Measurements from ENCODE around the gene CDH1. TPM values are rescaled to one million over a fixed set of nuclear protein-coding genes. Genes with fewer than 3 reads are reported as not detected.

Gene CDH1
- total RNA-seq, 4 donors from 2014 or later, result 72.7 to 302 (median 160) TPM

DNA sequence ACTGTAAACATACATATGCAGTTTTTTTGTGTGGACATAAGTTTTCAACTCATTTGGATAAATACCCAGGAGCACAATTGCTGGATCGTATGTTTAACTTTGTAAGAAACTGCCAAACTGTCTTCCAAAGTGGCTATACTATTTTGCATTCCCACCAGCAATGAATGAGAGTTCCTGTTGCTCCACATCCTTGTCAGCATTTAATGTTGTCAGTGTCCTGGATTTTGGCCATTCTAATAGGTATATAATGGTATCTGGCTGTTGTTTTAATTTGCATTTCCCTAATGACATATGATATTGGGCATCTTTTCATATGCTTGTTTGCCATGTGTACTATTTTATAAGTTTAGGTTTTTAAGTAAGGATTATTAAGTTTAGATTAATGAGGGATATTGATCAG is 120.4 kb downstream of the CDH1 start:
- DNase-seq, result no peak
- H3K4me1 ChIP-seq, result peaks cover 0 to 9% (median 5%) of the 10 kb centered on the region in 3 donors
- no peaks in the 10 kb centered on the region for H3K27me3 ChIP-seq
- no peak overlapping the region for H3K27ac ChIP-seq
- WGBS, 2 donors, result 96 to 100% methylated on average over 1 of the region's 1 CpG
- H3K4me3 ChIP-seq, result no peak overlapping the region
- peaks cover 0 to 30% (median 5%) of the 10 kb centered on the region in 3 donors for H3K36me3 ChIP-seq
- intact Hi-C loops (cut with DNase I), result no loop called here
- H3K9me3 ChIP-seq, result no peaks in the 10 kb centered on the region
- TF ChIP-seq, protein P1, sequence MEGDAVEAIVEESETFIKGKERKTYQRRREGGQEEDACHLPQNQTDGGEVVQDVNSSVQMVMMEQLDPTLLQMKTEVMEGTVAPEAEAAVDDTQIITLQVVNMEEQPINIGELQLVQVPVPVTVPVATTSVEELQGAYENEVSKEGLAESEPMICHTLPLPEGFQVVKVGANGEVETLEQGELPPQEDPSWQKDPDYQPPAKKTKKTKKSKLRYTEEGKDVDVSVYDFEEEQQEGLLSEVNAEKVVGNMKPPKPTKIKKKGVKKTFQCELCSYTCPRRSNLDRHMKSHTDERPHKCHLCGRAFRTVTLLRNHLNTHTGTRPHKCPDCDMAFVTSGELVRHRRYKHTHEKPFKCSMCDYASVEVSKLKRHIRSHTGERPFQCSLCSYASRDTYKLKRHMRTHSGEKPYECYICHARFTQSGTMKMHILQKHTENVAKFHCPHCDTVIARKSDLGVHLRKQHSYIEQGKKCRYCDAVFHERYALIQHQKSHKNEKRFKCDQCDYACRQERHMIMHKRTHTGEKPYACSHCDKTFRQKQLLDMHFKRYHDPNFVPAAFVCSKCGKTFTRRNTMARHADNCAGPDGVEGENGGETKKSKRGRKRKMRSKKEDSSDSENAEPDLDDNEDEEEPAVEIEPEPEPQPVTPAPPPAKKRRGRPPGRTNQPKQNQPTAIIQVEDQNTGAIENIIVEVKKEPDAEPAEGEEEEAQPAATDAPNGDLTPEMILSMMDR (IDR thresholded peaks at IDR 0.05), result no peak
- no peak for TF ChIP-seq POLR2A (IDR thresholded peaks at IDR 0.05)

DNA sequence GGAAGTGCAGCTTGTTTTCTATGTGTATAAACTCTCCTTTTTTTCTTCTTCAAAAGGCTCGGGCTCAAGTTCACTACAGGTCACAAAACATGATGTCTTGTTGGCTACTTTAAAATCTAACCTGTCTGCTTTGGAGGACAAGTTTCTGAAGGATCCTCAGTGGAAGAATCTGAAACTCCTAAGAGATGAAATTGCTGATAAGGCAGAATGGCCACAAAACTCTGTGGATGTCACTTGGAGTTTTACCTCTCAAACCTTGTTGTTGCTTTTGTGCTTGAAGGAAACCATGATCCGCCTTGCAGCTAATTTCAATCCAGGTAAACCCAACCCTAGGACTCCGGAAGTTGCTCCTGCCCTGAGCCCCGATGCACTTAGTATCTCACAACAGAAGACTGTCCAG is 122.7 kb downstream of the CDH1 start:
- DNase-seq, result no peak
- intact Hi-C loops (cut with DNase I), result no loop called here
- H3K27ac ChIP-seq, result no peak overlapping the region

DNA sequence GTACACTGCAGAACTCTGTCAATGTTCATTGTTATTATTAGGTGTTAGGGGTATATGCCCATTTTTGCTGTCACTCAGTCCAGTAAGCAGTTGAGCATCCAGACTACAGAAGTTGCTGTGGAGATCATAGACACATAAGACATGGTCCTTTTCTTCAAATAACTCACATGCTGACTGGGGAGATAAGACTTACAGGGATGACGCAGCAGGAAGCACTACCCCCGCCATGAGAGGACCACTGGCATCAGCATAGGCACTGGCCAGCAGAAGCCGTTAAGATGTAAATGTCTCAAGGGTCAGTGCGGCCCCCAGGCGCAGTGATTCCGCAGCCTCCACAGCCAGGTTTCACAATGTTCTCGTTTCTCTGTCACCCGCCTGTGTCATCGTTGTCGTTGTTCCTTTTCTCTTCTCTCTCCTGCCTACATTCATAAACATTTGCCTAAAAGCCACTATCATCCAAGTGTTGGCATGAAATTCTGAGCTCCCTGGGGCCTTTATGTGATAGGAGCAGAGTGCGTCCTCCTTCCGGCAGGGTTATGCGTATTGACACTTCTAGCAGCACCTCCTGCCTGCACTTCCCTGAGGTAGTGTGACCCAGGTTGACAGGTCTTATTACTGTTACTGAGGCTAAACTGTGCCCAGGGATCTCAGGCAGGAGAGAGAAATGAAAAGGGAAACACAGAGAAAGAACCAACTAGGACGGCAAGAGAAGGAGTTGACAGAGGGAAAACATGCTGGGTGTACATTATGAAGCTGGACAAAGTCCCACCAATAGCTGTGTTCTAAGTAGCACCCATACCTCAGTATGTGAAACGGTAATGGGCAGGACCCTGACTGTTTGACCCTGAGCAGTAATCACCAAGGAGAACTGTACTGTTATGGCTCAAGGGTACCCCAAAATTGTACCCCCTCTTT is 124.1 kb downstream of the CDH1 start:
- Histone ChIP-seq H3K27me3 (no peaks in the 10 kb centered on the region), H3K27ac (no peak overlapping the region), H3K4me1 (peaks cover 0 to 3% (median 0%) of the 10 kb centered on the region in 3 donors), H3K36me3 (peaks cover 0 to 51% (median 5%) of the 10 kb centered on the region in 3 donors), H3K4me3 (no peak overlapping the region), H3K9me3 (no peaks in the 10 kb centered on the region)
- intact Hi-C loops (cut with DNase I), result no loop called here
- TF ChIP-seq, protein P1 (IDR thresholded peaks at IDR 0.05), result no peak
- no peak for TF ChIP-seq POLR2A (IDR thresholded peaks at IDR 0.05)
- 86 to 91% methylated on average over 11 to 15 of the region's 15 CpGs for WGBS, 2 donors
- no peak for DNase-seq

More for the DNA sequence above, 122.7 kb downstream of the CDH1 start:
- Histone ChIP-seq H3K4me3 (no peak overlapping the region), H3K9me3 (no peaks in the 10 kb centered on the region), H3K36me3 (peaks cover 0 to 51% (median 5%) of the 10 kb centered on the region in 3 donors), H3K4me1 (peaks cover 0 to 9% (median 5%) of the 10 kb centered on the region in 3 donors), H3K27me3 (no peaks in the 10 kb centered on the region)
- WGBS, 2 donors, result 91 to 92% methylated on average over 4 of the region's 4 CpGs
- no peak for TF ChIP-seq POLR2A (IDR thresholded peaks at IDR 0.05)
- TF ChIP-seq, protein P1 (IDR thresholded peaks at IDR 0.05), result no peak

DNA sequence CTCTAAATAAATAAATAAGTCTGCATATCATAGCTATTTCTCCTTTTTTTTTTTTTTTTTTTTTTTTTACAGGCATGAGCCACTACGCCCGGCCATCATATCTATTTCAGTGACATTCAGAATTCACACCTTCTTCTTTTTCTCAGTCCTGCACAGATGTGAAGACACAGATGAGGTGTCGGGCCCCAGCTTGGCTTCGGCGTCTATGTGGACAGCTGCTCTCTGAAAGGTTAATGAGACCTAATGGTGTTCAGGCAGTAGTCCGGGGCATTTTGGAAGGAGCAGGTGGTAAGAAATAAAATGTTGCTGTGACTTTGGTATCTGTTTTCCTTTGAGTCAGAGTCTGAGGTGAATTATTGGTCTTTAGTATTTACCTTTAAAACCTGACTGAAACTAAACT is 129.8 kb downstream of the CDH1 start:
- Histone ChIP-seq H3K4me1 (no peaks in the 10 kb centered on the region), H3K4me3 (no peak overlapping the region), H3K36me3 (peaks cover 0 to 63% (median 0%) of the 10 kb centered on the region in 3 donors), H3K27me3 (no peaks in the 10 kb centered on the region), H3K27ac (no peak overlapping the region), H3K9me3 (no peaks in the 10 kb centered on the region)
- 91 to 100% methylated on average over 6 of the region's 6 CpGs for WGBS, 2 donors
- intact Hi-C loops (cut with DNase I), result no loop called here
- TF ChIP-seq, protein P1 (IDR thresholded peaks at IDR 0.05), result no peak
- no peak for TF ChIP-seq POLR2A (IDR thresholded peaks at IDR 0.05)
- DNase-seq, result no peak

DNA sequence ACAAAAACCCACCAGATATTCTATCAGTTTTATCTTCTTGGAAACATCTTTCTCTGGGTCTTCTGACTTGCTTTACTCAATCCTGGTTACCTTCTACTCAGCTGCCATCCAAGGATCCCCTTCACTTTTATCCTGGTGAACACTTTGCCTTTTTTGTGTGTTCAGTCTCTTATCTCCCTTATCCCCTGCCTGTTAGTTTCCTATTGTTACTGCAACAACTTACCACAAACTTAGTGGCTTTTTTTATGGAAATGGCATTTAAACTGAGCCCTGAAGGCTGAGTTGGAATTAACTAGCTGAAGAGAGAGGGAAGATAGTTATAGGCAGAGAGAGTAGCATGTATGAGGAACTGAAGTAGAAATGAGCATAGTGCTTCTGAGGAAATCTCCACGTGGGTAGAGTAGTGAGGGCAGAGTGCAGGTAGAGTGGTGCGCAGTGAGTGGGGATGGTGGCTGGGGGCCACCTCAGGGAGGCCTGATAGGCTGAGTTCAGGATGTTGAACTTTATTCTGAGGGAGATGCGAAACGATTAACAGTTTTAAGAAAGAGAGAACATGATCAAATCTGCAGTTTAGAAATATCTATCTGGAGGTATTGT is 132.5 kb downstream of the CDH1 start:
- peaks cover 0 to 63% (median 0%) of the 10 kb centered on the region in 3 donors for H3K36me3 ChIP-seq
- no peak overlapping the region for H3K27ac ChIP-seq
- H3K9me3 ChIP-seq, result no peaks in the 10 kb centered on the region
- no peak for DNase-seq
- TF ChIP-seq POLR2A (IDR thresholded peaks at IDR 0.05), result no peak
- TF ChIP-seq, protein P1 (IDR thresholded peaks at IDR 0.05), result no peak
- H3K4me1 ChIP-seq, result no peaks in the 10 kb centered on the region
- H3K4me3 ChIP-seq, result no peak overlapping the region
- no peaks in the 10 kb centered on the region for H3K27me3 ChIP-seq
- intact Hi-C loops (cut with DNase I), result no loop called here
- 80 to 82% methylated on average over 4 of the region's 4 CpGs for WGBS, 2 donors
